ENCODE data around the gene NUTM2A.
"Not testable (repeated sequence)": the region's sequence is repeated elsewhere in the genome, so short reads cannot be mapped to it uniquely, and the experiment has no call there.

NUTM2A gene, protein sequence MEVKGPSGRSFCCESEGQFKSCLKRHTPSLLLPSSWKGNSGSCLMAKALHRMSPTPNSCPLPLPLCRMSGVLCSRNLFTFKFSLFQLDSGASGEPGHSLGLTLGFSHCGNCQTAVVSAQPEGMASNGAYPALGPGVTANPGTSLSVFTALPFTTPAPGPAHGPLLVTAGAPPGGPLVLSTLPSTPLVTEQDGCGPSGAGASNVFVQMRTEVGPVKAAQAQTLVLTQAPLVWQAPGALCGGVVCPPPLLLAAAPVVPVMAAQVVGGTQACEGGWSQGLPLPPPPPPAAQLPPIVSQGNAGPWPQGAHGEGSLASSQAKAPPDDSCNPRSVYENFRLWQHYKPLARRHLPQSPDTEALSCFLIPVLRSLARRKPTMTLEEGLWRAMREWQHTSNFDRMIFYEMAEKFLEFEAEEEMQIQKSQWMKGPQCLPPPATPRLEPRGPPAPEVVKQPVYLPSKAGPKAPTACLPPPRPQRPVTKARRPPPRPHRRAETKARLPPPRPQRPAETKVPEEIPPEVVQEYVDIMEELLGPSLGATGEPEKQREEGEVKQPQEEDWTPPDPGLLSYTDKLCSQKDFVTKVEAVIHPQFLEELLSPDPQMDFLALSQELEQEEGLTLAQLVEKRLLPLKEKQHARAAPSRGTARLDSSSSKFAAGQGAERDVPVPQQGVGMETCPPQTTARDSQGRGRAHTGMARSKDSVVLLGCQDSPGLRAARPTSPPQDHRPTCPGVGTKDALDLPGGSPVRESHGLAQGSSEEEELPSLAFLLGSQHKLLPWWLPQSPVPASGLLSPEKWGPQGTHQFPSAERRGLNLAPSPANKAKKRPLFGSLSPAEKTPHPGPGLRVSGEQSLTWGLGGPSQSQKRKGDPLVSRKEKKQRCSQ

GRCh38 chr10:87225148-87225547 is at the start of gene NUTM2A:
NUTM2A (plus strand) TSS chr10:87225448; CDS start chr10:87225831, 383 bp downstream.
- not testable (repeated sequence) for DNase-seq

DNA sequence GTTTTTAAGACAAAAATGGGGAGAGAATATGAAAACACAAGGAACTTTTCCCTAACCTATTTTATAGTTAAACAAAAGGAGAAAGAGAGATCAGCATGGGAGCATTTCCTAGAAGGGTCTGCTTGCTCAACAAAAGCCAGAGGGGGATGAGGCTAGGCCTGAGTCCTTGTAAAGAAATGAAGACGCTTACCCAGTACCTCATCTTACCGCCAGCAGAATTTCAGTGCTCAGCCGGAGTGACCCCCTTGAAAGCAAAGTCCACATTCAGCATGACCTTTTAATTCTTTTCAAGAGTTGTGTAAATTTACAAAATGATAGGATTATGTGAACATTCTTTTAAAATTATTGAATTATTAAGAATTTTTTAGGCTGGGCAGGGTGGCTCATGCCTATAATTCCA is 47.7 kb upstream of the NUTM2A start:
- DNase-seq: not testable (repeated sequence)

DNA sequence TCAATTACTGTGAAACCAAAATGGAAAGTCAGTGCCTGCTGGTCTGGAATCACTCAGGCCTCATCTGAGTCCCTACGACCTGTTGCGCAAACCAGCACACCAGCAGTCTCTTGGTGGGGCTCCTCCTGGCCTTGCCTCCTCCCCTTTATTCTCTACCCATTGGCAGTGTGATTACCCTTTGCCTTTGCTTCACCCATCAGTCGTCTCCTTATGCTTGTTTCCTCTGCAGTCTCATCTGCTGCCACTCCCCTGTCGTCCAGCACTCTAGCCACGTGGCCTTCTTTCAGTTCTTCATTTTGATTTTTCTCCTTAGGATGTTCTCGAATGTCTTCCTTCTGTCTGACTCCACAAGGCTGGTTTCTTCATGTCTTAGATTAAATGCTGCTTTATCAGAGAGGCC is 40.8 kb upstream of the NUTM2A start:
- DNase-seq: not testable (repeated sequence)

GRCh38 chr10:87186016-87186415 is 39.2 kb upstream of the NUTM2A start:
- not testable (repeated sequence) for DNase-seq

DNA sequence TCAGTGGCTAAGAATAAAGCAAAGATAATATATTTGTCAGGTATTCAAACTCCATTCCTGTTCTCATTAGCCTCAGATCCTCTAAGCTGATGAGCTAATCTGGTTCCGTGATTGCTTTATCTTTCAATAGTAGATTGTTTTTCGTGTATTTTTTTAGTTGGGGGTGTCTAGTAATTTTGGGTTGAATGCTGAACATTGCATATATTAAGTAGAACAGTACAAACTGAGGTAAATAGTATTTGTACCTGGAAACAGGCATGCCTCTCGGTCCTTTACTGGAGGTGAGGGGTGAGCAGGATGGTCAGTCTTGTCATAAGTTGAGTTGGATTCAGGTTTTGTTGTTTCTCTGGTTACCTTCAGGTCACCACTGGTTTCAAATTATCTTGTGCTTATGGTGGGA is 37.7 kb upstream of the NUTM2A start:
- not testable (repeated sequence) for DNase-seq

GRCh38 chr10:87191841-87192240 is 33.4 kb upstream of the NUTM2A start:
- DNase-seq: not testable (repeated sequence)

GRCh38 chr10:87200924-87201323 is 24.3 kb upstream of the NUTM2A start:
- not testable (repeated sequence) for DNase-seq

DNA sequence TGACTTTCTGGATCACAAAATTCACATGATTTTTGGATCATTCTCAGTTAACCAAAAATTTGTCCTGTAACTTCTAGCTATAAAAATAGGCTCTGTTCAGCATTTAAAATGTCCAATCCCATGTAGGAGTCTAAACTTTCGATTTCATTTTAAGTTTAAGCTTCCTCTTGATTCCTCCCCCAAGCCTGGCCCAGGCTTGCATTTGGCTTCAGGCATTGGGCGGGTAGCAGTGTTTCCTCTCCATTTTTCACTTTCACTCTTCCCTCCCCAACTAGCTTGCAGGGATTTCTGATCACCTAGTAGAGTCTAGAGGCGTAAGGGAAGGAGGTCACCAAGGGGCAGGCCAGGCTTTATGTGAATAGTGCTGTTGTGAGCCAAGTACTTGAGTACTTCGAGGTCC is 20.4 kb upstream of the NUTM2A start:
- not testable (repeated sequence) for DNase-seq

DNA sequence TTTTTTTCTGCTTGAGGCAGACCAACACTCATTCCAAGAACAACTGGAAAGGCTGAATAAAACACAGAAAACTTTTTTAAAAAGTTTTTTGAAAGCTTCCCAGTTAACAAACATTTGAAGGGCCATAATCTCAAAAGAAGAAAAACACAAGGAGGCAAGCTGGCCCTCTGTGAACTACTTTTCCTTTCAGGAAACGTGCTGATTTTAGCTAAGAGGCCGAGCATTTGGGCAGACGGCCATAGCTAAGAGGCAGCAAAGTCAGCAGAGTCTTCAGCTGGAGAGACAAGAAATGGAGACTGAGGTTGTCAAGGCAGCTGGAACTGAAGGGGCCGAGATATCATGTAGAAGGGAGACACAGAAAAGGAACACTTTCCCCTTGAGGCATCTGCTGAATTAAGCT is 18.3 kb upstream of the NUTM2A start:
- not testable (repeated sequence) for DNase-seq

GRCh38 chr10:87210309-87210708 is 14.9 kb upstream of the NUTM2A start:
- not testable (repeated sequence) for DNase-seq

GRCh38 chr10:87211848-87212247 is 13.4 kb upstream of the NUTM2A start:
- DNase-seq: not testable (repeated sequence)

DNA sequence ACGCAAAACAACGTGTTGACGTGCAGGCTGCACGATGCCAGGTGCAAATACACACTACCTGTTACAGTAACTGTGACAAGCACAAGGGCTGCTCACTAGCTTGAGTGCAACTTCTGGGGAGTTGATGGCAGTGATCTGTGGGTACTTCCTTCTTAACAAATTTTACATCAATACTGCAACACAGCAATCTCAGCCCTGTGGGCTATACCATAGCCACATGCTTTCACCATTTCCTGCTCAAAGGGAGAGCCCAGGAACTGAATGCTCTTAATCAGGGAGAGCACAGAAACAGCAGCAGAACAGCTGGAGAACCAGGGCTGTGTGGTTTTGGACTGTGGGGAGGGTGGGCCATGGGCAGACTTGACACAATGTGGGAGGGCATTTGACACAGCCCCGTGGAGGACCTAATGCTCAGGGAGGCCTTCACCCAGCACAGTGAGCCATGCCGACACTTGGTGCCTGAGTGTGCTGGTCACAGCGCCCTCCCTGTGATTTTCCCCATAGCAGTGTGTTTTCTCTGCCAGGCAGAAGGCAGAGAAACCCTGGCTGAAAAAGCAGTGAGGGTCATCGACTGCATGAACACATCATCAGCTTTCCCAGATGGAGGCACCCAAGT is 12.0 kb upstream of the NUTM2A start:
- not testable (repeated sequence) for DNase-seq

- not testable (repeated sequence) for DNase-seq
These were observed 11.4 kb upstream of the NUTM2A start for GRCh38 chr10:87213806-87214205.

DNA sequence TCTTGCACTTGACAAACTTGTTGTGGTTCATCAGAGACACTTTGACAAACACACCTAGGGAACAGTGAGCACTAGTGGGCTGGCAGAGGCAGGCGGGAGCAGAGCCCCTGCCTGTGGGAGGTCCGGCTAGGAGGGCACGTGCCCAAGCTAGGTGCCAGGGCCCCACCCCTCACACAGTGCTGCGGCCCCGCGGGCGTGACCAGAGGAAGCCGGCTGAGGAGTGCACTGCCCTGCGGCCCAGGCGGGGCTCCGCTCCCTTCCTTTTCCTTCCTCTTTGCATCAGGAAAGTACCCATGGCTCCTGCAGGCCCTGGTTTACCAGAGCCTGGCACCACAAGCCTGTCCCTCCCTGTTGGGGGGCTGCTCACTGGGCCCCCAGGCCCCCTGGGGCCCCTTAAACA is 9.1 kb upstream of the NUTM2A start:
- not testable (repeated sequence) for DNase-seq

- DNase-seq: not testable (repeated sequence)
These were observed 5.9 kb upstream of the NUTM2A start for GRCh38 chr10:87219370-87219769.

DNA sequence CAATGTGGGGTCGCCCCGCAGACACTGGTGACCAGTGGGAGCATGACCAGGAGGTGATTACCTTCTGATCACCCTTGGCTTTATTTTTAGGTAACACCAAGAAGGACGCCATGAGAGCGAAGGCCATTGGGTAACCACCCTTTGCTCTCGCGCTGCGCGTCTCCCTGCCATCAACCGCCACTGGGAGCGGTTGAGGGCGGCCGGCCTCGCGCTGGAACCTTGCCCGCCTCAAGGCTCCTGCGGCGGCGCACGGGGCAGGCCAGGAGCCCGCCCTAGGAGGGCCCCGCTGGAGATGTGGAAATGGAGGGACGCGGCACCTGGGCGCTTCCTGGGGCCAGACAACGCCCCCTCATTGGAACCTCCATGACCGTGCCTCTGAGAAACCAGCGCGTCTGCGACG is 2.5 kb upstream of the NUTM2A start:
- DNase-seq: not testable (repeated sequence)

DNA sequence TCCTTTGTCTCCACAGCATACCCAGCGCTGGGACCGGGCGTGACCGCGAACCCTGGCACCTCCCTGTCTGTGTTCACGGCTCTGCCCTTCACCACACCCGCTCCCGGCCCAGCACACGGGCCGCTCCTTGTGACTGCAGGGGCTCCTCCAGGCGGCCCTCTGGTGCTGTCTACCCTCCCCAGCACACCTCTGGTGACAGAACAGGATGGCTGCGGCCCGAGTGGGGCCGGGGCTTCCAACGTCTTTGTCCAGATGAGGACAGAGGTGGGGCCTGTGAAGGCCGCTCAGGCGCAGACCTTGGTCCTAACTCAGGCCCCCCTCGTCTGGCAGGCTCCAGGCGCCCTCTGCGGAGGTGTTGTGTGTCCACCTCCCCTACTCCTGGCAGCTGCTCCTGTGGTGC is 3.0 kb downstream of the NUTM2A start:
- not testable (repeated sequence) for DNase-seq

- DNase-seq: not testable (repeated sequence)
These were observed 4.0 kb downstream of the NUTM2A start for GRCh38 chr10:87229211-87229610.

DNA sequence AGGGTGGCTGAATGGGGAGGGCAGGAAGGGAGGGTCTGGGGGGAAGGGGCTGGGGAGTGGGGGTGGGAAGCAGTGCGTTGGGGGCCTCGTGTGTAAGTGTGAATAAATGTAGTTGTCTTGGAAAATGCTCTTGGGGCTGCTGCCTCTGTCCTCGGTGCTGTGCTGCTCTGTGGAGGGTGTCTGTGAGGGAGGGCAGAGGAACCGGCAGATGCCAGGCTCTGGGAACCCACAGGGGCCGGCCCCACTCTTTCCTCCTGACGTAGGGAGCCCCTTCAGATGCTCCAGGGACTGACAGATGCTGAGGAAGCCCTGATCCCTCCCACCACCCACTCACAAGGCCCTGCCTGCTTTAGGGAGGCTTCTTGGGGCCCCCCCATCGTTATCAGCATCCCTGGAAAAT is 9.6 kb downstream of the NUTM2A start:
- not testable (repeated sequence) for DNase-seq

DNA sequence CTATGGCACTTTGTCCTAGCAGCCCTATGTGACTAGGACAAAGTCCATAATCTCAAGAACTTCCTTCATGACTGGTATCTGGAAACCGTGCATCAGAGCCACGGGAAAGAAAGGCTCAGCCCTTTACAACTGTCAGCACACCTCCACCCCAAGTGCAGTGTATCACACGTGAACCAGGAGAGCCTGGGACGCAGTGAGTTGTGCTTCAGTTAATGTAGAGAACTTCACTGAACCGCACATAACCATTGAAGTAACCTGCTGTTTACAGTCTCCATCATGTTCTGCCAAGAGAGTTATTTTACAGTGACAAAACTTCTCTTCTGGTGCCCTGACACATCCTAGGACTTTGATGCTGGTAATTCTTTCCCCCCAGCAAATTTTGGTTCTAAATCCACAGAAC is 12.0 kb downstream of the NUTM2A start:
- DNase-seq: not testable (repeated sequence)

- not testable (repeated sequence) for DNase-seq
These were observed 14.1 kb downstream of the NUTM2A start for GRCh38 chr10:87239346-87239808.

DNA sequence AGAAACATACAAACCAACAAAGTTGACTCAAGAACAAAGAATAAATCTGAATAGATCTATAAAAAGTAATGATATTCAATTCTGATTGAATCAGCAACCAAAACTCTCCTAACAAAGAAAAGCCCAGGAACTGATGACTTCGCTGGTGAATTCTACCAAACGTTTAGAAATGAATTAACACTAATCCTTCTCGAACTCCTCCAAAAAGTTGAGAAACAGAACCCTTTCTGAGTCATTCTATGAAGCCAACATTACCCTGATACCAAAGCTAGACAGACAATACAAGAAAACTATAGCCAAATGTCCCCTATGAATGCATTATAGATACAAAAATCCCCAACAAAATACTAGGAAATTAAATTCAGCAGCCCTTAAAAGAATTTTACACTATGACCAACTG is 16.9 kb downstream of the NUTM2A start:
- DNase-seq: not testable (repeated sequence)

- not testable (repeated sequence) for DNase-seq
These were observed 22.1 kb downstream of the NUTM2A start for GRCh38 chr10:87247335-87247734.
